ENCODE measurements around the gene OR6B2.

DNA sequence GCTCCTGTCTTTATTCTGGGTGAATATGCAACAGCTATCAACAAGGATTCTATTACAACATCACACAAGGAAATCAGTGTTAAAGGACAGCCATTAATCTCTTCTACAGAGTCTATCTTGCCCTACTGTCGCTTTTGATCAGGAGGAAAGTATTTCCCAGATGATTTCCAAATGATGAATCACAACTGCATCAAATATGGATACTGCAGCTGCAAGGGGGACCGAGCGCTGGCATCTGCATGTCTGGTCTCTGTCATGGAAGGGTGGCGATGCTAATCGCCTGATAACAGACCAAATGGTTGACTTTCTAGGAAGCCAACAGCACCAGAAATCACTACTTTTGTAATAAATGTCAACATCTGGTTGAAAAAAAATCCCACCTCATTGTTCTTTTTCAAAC is 44.3 kb upstream of the OR6B2 start:
- no peak for TF ChIP-seq EGR1 (IDR thresholded peaks at IDR 0.05)
- TF ChIP-seq EP300 (IDR thresholded peaks at IDR 0.05; ENCODE audit: borderline replicate concordance), result no peak
